Suppressor macrophage treated with lipopolysaccharide for 1 hour (primary cell): ENCODE measurements around the gene ZDHHC7.

Experiments used
- DNase-seq, 3 donors: peaks; one replicate each; pipeline ENCODE4 v3.0.0-alpha.2; 2020 to 2022

ZDHHC7 gene

DNA sequence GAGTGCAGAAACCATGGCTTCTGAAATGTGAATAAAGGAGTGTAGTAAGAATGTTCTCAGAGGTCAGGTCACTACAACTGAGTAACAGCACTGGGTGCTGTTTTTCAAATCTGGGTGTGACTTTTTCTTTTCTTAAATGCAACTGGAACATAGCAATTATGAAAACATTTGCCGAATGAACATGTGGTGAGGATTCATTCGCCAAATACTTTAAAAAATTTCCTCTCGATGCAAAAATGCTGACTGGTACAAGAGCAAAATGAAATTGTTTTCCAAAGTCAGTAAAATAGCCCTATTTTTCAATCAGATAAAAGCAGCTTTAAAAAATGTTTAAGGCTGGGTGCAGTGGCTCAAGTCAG is 18.6 kb downstream of the ZDHHC7 start:
- DNase-seq, result no peak

DNA sequence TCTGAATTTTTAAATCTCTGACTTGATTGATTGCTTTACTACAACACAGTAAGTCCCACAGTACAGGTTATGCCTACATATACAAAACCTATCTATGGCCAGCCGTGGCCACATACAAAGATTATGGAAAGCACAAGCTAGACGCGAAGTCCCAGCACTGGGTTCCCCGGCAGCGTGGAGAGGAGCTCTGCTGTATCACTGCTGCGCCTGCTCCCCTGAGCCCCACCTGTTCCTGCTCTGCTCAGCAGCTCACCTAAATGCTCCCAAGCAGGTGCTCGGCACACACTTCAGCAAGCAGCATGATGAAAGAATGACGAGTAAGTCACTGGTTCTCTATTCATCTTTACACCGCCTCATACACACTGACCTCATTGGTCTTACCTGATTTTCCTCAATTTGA is 20.6 kb downstream of the ZDHHC7 start:
- no peak for DNase-seq

DNA sequence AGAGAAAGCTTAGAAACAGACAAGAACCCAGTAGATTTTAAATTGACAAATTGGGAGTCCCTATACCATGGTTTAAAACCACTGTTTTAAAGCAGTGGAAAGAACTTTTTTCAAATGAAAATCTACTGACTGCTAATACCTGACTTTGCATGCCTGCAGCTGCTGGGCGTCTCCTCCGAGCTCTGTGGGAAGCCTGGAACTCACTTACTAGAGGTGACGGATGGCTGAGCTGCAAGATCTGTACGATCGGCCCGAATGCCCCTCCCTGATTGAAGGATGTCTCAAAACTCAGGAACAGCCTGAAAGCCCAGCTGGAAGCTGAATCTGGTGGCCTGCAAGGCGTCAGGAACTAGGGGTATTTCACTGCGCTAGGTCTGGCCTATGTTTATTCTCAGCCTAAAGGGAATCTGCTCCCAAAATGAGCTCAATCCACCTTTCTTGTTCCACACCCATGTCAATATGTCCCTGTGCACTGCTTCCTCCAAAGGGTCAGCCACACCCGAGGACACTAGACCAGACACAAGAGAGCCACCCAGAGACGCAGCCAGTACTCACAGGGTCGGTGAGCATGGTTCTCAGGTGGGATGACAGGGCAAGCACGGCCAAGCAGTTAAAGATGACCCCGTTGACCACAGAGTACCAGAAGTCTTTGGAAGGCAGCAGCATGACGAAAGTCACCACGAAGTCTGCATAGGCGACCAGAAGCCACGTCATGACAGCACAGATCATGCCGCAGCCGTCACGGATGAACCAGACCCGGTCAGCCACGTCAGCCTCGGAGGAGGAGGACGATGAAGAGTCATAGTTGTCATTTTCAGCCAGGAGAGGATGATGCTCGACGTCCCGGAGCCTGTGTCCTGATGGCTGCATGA is 21.4 kb downstream of the ZDHHC7 start:
- DNase-seq, result no peak

DNA sequence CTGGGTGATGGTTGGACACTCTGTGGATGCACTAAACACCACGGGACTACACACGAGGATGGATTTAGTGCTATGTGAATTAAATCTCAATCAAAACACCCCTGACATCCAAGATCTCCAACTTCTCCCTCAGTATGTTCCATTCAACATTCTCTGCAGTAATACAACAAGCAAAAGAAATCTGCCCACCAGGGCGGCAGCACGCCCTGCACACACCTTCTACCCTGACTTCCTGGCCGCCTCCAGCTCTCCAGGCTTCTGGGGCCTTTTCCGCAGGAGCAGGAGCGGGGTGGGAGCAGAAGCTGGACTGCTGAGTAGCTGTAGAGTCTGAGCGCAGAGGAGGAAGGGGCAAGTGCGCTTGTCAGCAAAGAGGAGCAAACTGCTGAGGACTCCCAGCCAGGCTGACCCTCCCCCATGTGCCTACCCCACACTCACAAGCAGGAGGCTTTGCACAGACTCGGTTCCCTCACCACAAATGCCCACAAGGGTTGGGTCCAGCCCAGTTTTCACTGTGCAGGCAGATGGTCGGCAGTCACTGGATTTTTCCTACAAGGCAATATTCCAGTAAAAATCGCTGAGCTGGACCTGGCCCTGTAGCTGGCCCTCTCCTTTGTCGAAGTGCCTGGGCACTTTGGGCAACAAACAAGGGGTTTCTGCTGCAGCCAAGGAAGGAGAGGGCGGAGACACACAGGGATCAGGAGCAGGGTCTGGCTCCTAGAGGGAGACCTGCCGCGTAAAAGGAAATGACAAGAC is 22.8 kb downstream of the ZDHHC7 start:
- no peak for DNase-seq

DNA sequence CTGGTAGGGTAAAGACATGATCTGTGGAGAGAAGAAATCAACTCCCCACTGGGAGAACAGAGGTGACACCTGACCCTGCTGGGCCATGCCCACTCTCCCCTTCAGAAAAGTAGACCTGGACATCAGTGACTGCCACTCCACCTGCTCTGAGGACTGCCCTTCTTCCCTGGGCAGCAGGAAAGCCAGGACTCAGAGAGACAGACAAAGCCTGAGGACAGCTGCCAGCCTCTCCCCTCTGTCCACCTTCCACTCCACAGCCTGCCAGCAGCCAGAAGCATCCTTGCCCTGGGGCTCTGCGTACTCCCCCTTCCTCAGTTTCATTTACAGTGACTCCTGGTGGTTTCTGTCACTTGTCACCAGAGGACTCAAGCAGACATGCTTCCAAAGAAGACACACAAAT is 24.5 kb downstream of the ZDHHC7 start:
- no peak for DNase-seq

DNA sequence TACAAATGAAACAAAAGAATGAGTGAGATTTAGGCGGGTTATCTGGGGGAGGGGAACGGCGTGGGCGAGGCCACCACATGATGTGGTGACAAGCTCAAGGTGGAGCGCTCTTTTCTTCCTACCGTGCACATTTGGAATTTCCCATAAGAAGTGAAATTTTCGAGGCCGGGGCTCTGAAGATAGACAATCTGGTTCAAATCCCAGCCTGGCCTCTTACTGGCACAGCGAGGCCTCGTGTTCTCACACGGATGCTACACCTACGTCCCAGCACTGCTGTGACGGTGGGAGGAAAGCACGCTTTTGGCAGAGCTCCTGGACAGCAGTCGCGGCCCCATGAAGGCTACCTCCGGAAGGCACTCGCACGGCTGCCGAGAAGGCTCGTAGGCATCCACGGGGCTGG is 25.2 kb downstream of the ZDHHC7 start:
- DNase-seq, result no peak

DNA sequence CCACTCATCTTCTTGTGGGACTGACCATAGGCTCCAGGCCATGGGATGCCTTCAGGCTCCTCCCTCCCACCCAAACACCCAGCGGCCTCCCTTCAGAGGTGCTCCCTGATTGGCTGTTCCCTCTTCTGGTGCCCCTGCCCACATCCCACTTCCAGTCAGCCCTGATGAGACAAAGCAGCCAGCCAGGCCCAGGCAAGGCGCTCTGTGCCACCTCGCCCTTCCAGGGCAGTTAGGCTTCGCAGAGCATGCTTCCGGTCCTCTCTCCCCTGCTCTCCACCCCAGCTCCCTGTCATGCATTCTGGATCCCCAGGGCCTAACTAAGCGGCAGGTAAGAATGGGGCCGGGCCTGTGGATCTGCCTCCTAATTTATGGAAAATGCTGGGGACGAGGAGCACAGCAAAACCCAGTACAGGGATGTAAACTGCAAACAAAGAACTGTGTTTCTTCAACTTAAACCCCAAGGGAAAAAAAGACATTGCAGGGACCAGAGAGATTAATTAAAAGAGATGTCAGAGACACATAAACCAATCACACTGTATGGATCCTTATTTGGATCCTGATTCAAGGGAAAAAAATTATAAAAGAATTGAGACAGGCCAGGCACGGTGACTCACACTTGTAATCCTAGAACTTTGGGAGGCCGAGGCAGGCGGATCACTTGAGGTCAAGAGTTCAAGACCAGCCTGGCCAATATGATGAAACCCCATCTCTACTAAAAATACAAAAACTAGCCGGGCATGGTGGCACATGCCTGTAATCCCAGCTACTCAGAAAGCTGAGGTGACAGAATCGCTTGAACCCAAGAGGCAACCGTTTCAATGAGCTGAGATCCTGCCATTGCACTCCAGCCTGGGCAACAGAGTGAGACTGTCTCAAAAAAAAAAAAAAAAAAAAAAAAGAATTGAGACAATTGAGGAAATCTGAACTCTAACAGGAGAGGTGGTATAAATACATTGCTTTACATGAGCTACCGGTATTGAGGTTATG is 26.0 kb downstream of the ZDHHC7 start:
- no peak for DNase-seq

DNA sequence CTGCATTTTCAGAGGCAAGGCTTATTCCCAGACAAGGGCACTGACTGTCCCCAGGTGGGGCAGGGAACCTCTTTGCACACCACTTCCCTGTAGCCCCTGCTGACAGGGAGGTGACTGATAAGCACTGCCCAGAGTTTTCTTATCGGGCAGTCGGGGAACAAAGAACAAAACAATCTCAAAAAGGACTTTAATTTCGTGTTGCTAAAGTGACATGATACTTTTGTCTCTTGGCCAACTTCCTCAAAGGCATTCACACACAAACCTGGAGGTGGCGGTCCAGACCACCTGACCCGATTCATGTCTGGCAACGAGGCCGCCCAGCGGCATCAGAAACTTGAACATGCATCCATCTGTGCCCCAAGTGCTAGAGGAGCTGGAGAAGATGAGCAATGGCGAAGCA is 28.9 kb downstream of the ZDHHC7 start:
- DNase-seq, result peak; percentile 51 to 59 (median 53)

DNA sequence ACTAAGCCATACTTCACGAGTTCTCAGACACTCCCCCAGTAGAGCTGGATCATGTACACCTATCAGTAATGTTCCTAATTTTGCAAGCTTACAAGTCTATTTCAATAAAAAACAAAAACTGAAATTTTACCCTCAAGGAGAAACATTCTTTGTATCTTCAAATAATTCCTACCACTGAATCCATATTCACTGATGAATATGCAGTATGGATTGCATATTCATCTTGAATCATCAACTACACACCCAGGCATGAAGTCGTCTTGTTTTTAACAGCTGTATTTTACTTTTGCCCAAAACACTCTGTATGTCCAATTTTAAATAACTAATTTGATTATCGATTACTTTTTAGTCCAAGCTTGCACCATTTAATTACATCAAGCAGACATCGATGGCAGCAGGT is 31.8 kb downstream of the ZDHHC7 start:
- DNase-seq, result no peak

DNA sequence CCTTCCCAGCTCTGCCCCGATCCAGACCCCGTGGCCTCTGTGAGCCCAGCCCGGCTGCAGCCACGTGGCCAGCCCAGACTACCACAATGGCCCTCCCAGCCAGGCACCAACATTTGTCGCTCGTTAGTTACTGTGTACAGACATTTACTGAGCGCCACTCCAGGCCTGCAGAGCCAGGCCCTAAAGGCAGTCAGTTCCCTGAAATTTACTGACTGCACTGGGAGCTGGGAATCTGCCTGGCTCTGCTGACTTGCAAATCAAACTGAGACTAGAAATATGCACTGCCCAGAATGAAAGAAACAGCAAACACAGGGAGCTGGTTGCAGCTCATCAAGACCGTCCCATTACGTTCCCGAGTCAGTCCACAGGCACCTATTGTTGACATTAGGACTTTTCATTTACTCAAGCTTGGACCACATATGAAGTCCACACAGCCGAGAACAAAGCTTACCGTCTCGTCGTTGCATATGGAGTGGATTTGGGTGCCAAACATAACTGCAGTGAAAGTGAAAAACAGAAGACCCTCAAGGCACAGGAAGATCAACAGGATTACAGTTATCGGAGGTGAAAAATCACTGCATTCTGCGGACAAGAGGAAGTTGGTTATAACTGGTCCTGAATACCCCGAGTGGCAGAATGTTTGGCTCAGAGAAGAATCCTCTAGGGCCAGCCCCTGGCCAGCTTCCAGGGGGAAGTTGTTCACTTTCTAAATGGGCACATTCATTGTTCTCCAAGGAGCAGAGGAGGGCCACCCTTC is 34.5 kb downstream of the ZDHHC7 start:
- DNase-seq, result peak; percentile 73 to 85 (median 81)

DNA sequence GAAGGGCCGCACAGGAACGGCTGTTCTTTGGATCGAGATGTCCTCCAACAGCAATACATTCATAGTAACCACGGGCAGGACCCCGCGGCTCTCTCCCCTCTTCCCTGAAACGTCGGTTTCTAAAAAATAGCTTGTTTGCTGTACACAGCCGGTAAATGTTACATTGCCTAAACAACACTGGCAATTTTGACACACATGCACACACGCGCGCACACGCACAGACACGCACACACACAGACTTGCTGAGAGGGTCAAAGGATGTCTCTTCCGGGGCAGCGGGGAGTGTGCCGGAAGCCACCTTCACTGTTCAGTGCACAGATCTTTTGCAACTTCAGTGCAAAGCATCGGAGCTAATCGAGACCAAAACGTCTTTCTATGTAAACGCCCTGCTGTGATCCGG is 35.8 kb downstream of the ZDHHC7 start:
- DNase-seq, result no peak

DNA sequence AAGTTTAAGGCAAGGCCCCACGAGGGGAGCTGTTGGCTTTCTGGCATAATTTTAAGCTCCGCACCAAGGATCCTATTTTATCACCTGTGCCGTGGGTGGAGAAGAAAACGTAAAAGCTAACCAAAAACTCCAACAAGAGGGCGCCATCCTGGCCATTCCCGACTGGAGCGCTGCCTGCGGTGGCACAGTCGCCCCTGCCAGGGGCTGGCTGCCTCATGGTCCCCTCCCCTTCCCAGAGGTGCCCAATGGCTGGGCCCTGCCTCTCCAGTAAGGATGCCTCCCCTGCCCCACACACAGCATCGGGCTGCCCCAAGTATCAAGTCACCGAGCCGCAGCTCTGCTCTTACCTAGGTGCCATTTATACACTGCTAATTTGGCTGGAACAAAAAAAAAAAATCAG is 36.3 kb downstream of the ZDHHC7 start:
- no peak for DNase-seq

DNA sequence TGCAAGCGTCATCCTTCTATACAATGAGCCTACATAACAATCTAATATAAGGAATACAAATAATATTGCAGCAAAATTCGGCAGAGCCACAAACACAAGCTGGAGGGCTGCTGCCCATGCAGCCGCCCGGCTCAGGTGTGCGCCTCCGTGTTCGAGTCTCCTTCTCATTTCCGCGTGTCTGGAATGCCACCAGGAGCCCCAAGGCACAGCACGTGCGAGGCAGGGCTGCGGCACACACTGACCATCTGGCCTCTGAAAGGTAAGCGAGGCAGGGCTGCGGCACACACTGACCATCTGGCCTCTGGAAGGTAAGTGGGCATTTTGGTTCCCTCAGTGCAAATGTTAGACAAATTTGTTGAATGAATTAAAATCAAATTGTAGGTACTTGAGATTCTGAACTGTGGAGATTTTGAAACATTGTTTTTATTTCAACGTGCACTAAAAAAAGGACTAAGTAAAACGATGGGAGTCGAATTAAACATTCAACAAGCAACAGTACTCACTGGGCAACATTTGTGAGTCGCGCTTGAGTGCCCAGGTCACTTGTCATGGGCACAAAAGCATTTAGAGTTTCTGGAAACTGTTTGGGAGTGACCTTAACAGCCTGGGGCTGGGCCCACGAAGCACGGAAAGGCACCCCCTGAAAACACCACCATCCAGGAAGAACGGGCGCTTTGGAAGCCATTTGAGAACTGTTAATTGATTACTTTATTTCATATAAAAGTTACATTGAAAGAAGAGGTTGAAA is 37.4 kb downstream of the ZDHHC7 start:
- DNase-seq, result no peak

DNA sequence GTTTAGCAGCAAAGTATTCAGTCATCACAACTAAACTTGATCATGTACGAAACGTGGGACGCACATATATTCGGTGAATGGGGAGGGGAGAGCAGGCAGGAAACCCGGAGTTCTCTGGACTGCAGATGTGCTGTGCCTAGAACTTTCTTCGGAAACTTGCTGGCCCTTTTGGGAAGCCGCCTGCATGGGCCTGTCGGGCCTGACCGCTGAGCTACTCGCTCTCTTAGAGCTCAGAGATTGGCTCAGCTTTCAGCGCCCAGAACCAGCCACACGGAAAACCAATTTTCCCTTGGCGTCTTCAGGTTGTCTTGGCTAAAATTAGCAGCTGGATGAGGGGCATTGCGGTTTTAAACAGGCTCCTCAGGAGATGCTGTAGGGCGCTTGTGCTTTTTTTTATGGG is 38.1 kb downstream of the ZDHHC7 start:
- no peak for DNase-seq

DNA sequence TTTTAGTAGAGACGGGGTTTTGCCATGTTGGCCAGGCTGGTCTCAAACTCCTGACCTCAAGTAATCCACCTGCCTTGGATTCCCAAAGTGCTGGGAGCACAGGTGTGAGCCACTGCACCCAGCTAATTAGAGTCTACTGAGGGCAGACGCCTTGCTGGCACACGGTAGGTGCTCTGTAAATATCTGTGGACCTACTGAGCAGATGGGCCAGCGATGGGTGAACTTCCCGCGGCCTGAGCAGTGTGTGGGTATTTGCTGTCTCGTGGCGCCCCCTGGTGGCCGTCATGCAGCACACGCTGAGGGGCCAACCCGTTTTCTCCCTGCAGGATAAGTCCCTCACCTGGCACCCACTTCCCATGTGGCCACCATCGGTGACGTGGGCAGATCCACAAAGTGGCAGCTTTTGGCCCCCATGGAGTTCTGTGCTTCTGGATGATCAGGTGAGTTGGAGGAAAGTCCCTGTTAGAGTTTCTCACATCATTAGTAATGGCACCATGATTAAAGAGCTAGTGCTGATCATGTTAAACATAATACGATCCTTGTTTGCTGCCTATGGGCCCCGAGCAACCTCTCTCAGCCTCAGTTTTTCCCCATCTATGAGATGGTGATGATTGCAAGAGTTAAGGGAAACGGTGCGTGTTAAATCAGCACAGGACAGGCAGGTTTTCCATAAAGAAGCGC is 40.7 kb downstream of the ZDHHC7 start:
- peak; percentile 84 to 92 (median 92) for DNase-seq

DNA sequence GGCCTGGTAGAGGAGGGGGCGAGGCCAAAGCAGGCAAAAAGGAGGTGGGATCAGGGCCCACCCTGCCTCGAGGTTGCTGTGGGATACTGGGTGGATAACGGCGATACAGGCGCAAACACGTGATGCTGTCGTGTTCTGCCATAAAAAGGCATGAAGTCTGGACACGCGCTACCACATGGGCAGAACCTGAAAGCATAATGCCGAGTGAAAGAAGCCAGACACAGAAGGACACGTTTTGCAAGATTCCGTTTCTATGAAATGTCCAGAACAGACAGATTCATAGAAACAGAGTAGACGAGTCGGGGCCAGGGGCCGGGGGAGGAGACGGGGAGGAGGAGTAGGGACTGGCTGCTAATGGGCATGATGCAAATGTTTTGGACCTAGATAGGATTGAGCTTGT is 43.5 kb downstream of the ZDHHC7 start:
- DNase-seq, result no peak

DNA sequence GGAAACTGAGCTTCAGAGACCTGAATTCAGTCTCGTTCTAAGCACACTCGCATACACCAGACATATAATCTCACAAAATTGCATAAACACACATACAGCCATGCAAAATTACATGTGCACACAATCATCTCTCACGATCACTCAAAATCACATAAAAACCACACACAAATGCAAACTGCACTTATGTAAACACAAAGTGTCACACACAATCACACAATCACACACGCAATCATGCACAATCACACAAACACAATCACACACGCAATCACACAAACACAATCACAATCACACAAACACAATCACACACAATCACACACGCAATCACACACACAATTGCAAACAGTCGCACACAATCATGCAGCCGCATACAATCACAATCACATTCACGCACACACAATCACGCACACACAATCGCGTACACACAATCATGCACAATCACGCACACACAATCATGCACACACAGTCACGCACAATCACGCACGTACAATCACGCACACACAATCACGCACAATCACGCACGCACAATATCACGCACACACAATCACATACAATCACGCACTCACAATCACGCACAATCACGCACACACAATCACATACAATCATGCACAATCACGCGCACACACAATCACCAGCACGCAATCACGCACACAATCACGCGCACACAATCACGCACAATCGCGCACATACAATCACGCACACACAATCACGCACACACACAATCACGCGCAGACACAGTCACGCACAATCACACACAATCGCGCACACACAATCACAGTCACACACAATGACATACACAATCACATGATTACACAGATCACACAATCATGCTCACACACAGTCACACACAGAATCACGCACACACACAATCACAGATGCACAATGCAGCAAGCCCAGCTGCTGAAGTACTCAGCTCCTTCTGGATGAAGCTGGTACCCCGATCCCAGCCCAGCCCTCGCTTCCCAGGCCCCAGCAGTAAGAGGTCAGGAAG is 45.6 kb downstream of the ZDHHC7 start:
- DNase-seq, result no peak

DNA sequence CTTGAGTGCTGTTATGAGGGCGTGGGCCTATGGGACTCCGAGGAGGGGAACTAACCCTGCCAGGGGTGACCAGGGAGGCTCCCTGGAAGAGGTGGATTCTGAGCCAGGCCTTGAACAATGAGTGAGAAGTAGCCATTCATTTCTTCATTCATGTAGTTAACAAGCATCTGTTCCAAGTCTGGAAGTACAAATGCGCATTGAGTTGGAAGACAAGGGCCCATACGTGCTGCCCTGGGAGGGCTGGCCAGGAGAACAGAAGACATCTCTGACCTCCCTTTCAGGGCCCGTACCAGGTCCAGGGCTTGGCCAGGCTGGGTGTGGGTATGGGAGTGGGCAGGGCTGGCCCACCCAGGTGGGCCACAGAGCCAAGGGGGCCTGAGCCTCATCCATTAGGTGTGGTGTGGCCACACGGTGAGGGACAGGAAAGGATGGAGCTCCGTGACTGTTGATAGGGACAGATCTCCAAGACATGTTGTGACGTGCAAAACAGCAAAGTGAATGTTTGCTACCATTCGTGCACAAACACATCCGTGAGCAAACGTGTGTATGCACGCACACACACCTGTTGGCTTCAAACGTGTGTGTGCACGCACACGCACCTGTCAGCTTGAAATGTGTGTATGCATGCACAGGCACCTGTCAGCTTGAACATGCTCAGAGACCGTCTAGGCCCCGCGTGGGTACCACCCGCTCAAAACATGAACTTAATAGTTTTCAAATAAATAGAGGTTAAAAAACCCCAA is 46.8 kb downstream of the ZDHHC7 start:
- DNase-seq, result no peak

DNA sequence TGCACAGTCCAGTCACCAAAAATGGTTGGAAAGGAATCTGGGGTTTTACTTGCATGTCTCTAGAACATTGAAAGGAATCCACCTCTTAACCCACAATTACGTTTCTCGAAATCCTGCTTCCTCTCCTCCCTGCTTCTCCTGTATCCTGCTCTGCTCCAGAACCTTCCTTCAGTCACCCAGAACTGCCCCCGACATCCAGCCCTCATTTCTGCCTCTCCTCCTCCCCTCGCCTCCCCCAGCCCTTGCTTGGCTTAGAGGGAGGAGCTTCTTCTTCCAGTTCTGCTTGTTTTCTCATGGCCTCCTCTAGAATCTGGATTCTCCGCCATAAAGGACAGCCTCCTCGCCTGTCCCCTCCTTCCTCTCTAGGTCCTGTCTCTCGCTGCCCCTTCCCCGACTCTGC is 48.3 kb downstream of the ZDHHC7 start:
- DNase-seq, result no peak
